Keratinocyte (primary cell): Measurements from ENCODE around the gene CTNND2. TPM values are rescaled to one million over a fixed set of nuclear protein-coding genes. Genes with fewer than 3 reads are reported as not detected.

Experiments
- DNase-seq: peaks from one replicate; pipeline ENCODE4 v3.0.0-alpha.2; 2011; ENCODE audit warnings: low read depth, missing footprints, low spot score
- FAIRE-seq: peaks from 2 replicates; lab custom pipeline; 2011; peaks lifted over from hg19 to GRCh38; lab: Jason Lieb, UNC
- H2AFZ ChIP-seq: 2 replicates; pipeline ENCODE4 v1.6.0; 2012; ENCODE audit warnings: low read length, control low read depth, inconsistent platforms; ENCODE audit not compliant: control insufficient read depth
- H3K27ac ChIP-seq: 2 replicates; pipeline ENCODE4 v1.5.1; 2011; ENCODE audit warnings: low read length; ENCODE audit not compliant: control insufficient read depth, insufficient read depth
- H3K27me3 ChIP-seq: 3 replicates; pipeline ENCODE4 v1.6.0; 2011; ENCODE audit warnings: low read length; ENCODE audit not compliant: control insufficient read depth, insufficient read depth; ENCODE audit errors: extremely low read depth
- H3K36me3 ChIP-seq, 2 experiments: 2 replicates in 1 of 2; 3 replicates in 1 of 2; pipeline ENCODE4 v1.5.1; 2011; ENCODE audit warnings: low read length in 2 of 2, mild to moderate bottlenecking in 1 of 2; ENCODE audit not compliant: control insufficient read depth in 2 of 2, insufficient read depth in 2 of 2; ENCODE audit errors: extremely low read depth in 1 of 2
- H3K4me1 ChIP-seq: 3 replicates; pipeline ENCODE4 v1.5.1; 2011; ENCODE audit warnings: low read length; ENCODE audit not compliant: control insufficient read depth, insufficient read depth; ENCODE audit errors: extremely low read depth
- H3K4me2 ChIP-seq: 3 replicates; pipeline ENCODE4 v1.6.0; 2011; ENCODE audit warnings: low read depth, low read length; ENCODE audit not compliant: control insufficient read depth, insufficient read depth; ENCODE audit errors: extremely low read depth
- H3K4me3 ChIP-seq, 3 experiments: fragments of 200-600 bp in 1 of 3; sonication (generic) in 1 of 3; 2 replicates in 2 of 3; 3 replicates in 1 of 3; pipeline ENCODE4 v1.5.1; 2011 to 2016; ENCODE audit warnings: low read length in 3 of 3, mild to moderate bottlenecking in 3 of 3, control low read depth in 2 of 3, inconsistent platforms in 1 of 3, low read depth in 1 of 3, mixed read lengths in 1 of 3, mixed run types in 1 of 3, moderate library complexity in 1 of 3; ENCODE audit not compliant: control insufficient read depth in 2 of 3, insufficient read depth in 2 of 3; ENCODE audit errors: extremely low read depth in 1 of 3
- H3K79me2 ChIP-seq: 2 replicates; pipeline ENCODE4 v1.6.0; 2012; ENCODE audit warnings: low read length; ENCODE audit not compliant: control insufficient read depth, insufficient read depth
- H3K9ac ChIP-seq: 3 replicates; pipeline ENCODE4 v1.6.0; 2011; ENCODE audit warnings: low read length; ENCODE audit not compliant: control insufficient read depth, insufficient read depth; ENCODE audit errors: extremely low read depth
- H3K9me1 ChIP-seq: 3 replicates; pipeline ENCODE4 v1.6.0; 2011; ENCODE audit warnings: low read length; ENCODE audit not compliant: control insufficient read depth, insufficient read depth; ENCODE audit errors: extremely low read depth
- H3K9me3 ChIP-seq: 2 replicates; pipeline ENCODE4 v1.5.1; 2012; ENCODE audit warnings: low read depth, low read length; ENCODE audit not compliant: control insufficient read depth
- H4K20me1 ChIP-seq: 3 replicates; pipeline ENCODE4 v1.6.0; 2011; ENCODE audit warnings: low read length; ENCODE audit not compliant: control insufficient read depth, insufficient read depth; ENCODE audit errors: extremely low read depth
- EZH2 ChIP-seq: IDR thresholded peaks from one replicate; pipeline ENCODE4 v1.6.1; 2012; ENCODE audit warnings: inconsistent platforms, mild to moderate bottlenecking, low read length, moderate library complexity
- dilution Hi-C: fragments of 300-500 bp; cut with MboI; formaldehyde crosslinking; loops from one replicate; pipeline ENCODE4 v1.7.0; 2020; ENCODE audit warnings: low sequenced_read_pairs; ENCODE audit not compliant: extremely low pct_ligation_motif_present
- polyA plus RNA-seq, 5 experiments: library from polyadenylated mRNA; depleted of rRNA in 3 of 5; stranded (reverse) in 3 of 5; stranded (forward) in 1 of 5; unstranded in 1 of 5; fragments of >200 nt; gene quantifications; 1 replicate in 1 of 5; 2 replicates in 3 of 5; 3 replicates in 1 of 5; pipeline versions ENCODE4 v1.2.1 to v1.2.3, GENCODE V29; 2011 to 2012; ENCODE audit warnings: missing spikeins in 2 of 5, low read depth in 1 of 5, low replicate concordance in 1 of 5
- TF ChIP-seq, protein P1 (sequence below), 3 experiments: IDR thresholded peaks in 1 of 3; conservative IDR thresholded peaks in 1 of 3; optimal IDR thresholded peaks in 1 of 3; 2 replicates in 2 of 3; 3 replicates in 1 of 3; pipeline versions ENCODE3 to v1.5.1; 2011; ENCODE audit warnings: low read length in 3 of 3, mild to moderate bottlenecking in 3 of 3, moderate library complexity in 2 of 3, control low read depth in 1 of 3, inconsistent platforms in 1 of 3; ENCODE audit not compliant: insufficient read depth in 2 of 3; ENCODE audit errors: extremely low read depth in 1 of 3

The CTNND2 gene
- polyA plus RNA-seq, 1 donor (not counting 4 experiments of a cell fraction or from before 2014, with no cell fraction given): not detected

DNA sequence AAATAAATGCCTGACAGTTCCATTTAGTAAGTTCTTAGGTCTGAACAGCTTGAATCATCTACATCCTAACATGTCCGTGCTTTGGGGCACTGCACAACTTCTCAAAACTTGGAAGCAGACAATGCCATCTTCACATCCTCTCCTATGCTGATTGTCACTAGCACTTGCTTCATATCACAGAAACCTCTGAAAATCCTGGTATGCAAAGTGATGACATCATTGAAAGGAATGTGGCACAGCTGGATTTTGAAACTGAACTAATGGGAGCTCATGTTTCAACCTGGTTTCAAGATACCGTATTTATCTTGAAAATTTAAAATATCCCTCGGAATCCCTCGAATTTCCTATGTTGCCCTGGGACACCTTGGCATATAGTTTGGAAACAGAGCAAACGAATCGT is 653.0 kb downstream of the CTNND2 start:
- no peaks in the 10 kb centered on the region for H3K79me2 ChIP-seq
- TF ChIP-seq, protein P1, sequence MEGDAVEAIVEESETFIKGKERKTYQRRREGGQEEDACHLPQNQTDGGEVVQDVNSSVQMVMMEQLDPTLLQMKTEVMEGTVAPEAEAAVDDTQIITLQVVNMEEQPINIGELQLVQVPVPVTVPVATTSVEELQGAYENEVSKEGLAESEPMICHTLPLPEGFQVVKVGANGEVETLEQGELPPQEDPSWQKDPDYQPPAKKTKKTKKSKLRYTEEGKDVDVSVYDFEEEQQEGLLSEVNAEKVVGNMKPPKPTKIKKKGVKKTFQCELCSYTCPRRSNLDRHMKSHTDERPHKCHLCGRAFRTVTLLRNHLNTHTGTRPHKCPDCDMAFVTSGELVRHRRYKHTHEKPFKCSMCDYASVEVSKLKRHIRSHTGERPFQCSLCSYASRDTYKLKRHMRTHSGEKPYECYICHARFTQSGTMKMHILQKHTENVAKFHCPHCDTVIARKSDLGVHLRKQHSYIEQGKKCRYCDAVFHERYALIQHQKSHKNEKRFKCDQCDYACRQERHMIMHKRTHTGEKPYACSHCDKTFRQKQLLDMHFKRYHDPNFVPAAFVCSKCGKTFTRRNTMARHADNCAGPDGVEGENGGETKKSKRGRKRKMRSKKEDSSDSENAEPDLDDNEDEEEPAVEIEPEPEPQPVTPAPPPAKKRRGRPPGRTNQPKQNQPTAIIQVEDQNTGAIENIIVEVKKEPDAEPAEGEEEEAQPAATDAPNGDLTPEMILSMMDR (optimal IDR thresholded peaks at IDR 0.05 in 1 of 3, IDR thresholded peaks at IDR 0.05 in 1 of 3, conservative IDR thresholded peaks at IDR 0.05 in 1 of 3; ENCODE audit: extremely low read depth in 1 of 3, insufficient read depth in 2 of 3, low read length in 3 of 3): no peak
- TF ChIP-seq EZH2: no peak
- peak overlapping the region; percentile 7 for H3K27ac ChIP-seq
- H3K4me3 ChIP-seq: peak overlapping the region in 1 of 3 experiments; percentile 23
- dilution Hi-C loops: no loop called here
- peak overlapping the region; percentile 77 for H2AFZ ChIP-seq
- H3K9me3 ChIP-seq: no peaks in the 10 kb centered on the region
- no peaks in the 10 kb centered on the region for H4K20me1 ChIP-seq
- H3K4me1 ChIP-seq: peaks cover 26% of the 10 kb centered on the region
- FAIRE-seq (peak; percentile 96), DNase-seq (peak; percentile 25)
- H3K36me3 ChIP-seq: no peaks in the 10 kb centered on the region
- H3K27me3 ChIP-seq: no peaks in the 10 kb centered on the region
- H3K9ac ChIP-seq: no peak overlapping the region
- H3K4me2 ChIP-seq: peak overlapping the region; percentile 77
- no peaks in the 10 kb centered on the region for H3K9me1 ChIP-seq

DNA sequence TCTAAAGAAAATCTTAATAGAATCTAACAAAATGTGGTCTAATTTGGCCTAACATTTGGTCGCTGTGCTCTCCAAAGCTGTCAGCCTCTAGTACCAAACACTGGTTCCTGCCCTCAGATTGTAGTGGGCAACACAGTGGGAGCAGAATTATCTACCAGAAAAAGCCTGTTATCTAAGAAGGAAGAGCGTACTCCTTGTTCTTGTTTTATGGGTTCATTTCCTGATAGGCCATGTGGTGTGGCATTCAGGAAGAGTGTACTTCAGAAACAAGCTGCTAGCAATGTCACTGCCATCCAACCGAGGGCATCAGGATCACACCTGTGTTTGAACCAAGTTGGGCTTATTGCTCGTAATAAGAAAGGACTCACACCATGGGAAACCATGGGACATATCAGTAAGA is 655.3 kb downstream of the CTNND2 start:
- TF ChIP-seq, protein P1 (optimal IDR thresholded peaks at IDR 0.05 in 1 of 3, IDR thresholded peaks at IDR 0.05 in 1 of 3, conservative IDR thresholded peaks at IDR 0.05 in 1 of 3; ENCODE audit: extremely low read depth in 1 of 3, insufficient read depth in 2 of 3, low read length in 3 of 3): no peak
- no peak for TF ChIP-seq EZH2
- H3K27ac ChIP-seq: no peak overlapping the region
- no peak overlapping the region for H3K4me3 ChIP-seq
- DNase-seq (no peak), FAIRE-seq (no peak)
- no peaks in the 10 kb centered on the region for H3K36me3 ChIP-seq
- dilution Hi-C loops: no loop called here
- H3K9ac ChIP-seq: no peak overlapping the region
- no peaks in the 10 kb centered on the region for H3K9me1 ChIP-seq
- no peaks in the 10 kb centered on the region for H4K20me1 ChIP-seq
- peaks cover 26% of the 10 kb centered on the region for H3K4me1 ChIP-seq
- no peaks in the 10 kb centered on the region for H3K9me3 ChIP-seq
- no peak overlapping the region for H3K4me2 ChIP-seq
- no peaks in the 10 kb centered on the region for H3K79me2 ChIP-seq
- no peak overlapping the region for H2AFZ ChIP-seq
- H3K27me3 ChIP-seq: no peaks in the 10 kb centered on the region
